T-helper 17 cell (primary cell): ENCODE measurements around the gene TRAPPC4. TPM values are rescaled to one million over a fixed set of nuclear protein-coding genes. Genes with fewer than 3 reads are reported as not detected.

Experiments
- total RNA-seq, 4 donors: library from RNA in 2 of 4; stranded (reverse) in 2 of 4; gene quantifications; one replicate each; pipeline ENCODE4 v1.2.3 and lab custom pipeline; 2022 to 2026

The TRAPPC4 gene
- total RNA-seq, 2 donors from 2014 or later: 62.4 to 69.5 TPM

Other genes with a start within 250 kb of the TRAPPC4 start
- gene DDX6, start 227.6 kb upstream of the TRAPPC4 start, total RNA-seq: 100 to 1,000 TPM; 218 to 290 TPM
- gene CXCR5, start 134.9 kb upstream of the TRAPPC4 start, total RNA-seq: 10 to 100 TPM; 11.1 to 15.0 TPM
- 100 to 1,000 TPM; 186 to 204 TPM for gene BCL9L, start 92.8 kb upstream of the TRAPPC4 start, total RNA-seq
- gene UPK2, start 62.5 kb upstream of the TRAPPC4 start, total RNA-seq: not detected
- not detected for gene FOXR1, start 47.0 kb upstream of the TRAPPC4 start, total RNA-seq
- 100 to 1,000 TPM; 116 TPM for gene CENATAC, start 20.6 kb upstream of the TRAPPC4 start, total RNA-seq
- 1,000 to 10,000 TPM; 2,323 to 2,414 TPM for gene RPS25, start 423 bp upstream of the TRAPPC4 start, total RNA-seq
- 10 to 100 TPM in 1 of 2 donors, 1 to 10 TPM in 1; 9.0 to 11.0 TPM for gene SLC37A4, start 12.1 kb downstream of the TRAPPC4 start, total RNA-seq
- 100 to 1,000 TPM; 132 to 162 TPM for gene HYOU1, start 38.4 kb downstream of the TRAPPC4 start, total RNA-seq
- 10 to 100 TPM; 58.3 to 68.0 TPM for gene VPS11, start 49.1 kb downstream of the TRAPPC4 start, total RNA-seq
- gene HMBS, start 66.1 kb downstream of the TRAPPC4 start, total RNA-seq: 1 to 10 TPM; 8.7 to 9.1 TPM
- gene DPAGT1, start 83.1 kb downstream of the TRAPPC4 start, total RNA-seq: 10 to 100 TPM; 18.9 to 20.5 TPM
- gene C2CD2L, start 88.6 kb downstream of the TRAPPC4 start, total RNA-seq: 10 to 100 TPM; 20.9 to 24.6 TPM
- 10 to 100 TPM; 22.3 to 26.1 TPM for gene HINFP, start 102.8 kb downstream of the TRAPPC4 start, total RNA-seq
- gene ABCG4, start 130.3 kb downstream of the TRAPPC4 start, total RNA-seq: not detected
- gene NLRX1, start 150.0 kb downstream of the TRAPPC4 start, total RNA-seq: 1 to 10 TPM; 6.6 to 6.9 TPM
- gene NHERF4, start 166.7 kb downstream of the TRAPPC4 start, total RNA-seq: 1 to 10 TPM in 1 of 2 donors, under 1 TPM in 1; 0.65 to 1.0 TPM
- gene CBL, start 187.6 kb downstream of the TRAPPC4 start, total RNA-seq: 10 to 100 TPM; 36.1 to 41.9 TPM